Stomach (tissue), 9 donors: ENCODE data around the gene CCDC178. TPM values are rescaled to one million over a fixed set of nuclear protein-coding genes. Genes with fewer than 3 reads are reported as not detected.

Source experiments
- DNase-seq, 2 donors: peaks; one replicate each; pipeline versions ENCODE4 v3.0.0 to v3.0.0-alpha.2; 2013 to 2019
- H3K27ac ChIP-seq, 5 donors: fragments of 200-600 bp in 4 of 5; sonication (generic) in 4 of 5; one replicate each; pipeline ENCODE4 v1.5.1; 2013 to 2019; ENCODE audit warnings: mild to moderate bottlenecking in 1 of 5, moderate library complexity in 1 of 5
- H3K27me3 ChIP-seq, 3 donors: fragments of 200-600 bp; sonication (generic); one replicate each; pipeline ENCODE4 v1.5.1; 2017 to 2019; ENCODE audit warnings: mixed run types in 1 of 3
- H3K36me3 ChIP-seq, 4 donors: fragments of 200-600 bp; sonication (generic); 1 replicate in 3 of 4; 2 replicates in 1 of 4; pipeline ENCODE4 v1.5.1; 2016 to 2019
- H3K4me1 ChIP-seq, 4 donors: fragments of 200-600 bp; sonication (generic); one replicate each; pipeline ENCODE4 v1.5.1; 2016 to 2019
- H3K4me3 ChIP-seq, 4 donors: fragments of 200-600 bp; sonication (generic) in 3 of 4; one replicate each; pipeline ENCODE4 v1.5.1; 2016 to 2019; ENCODE audit warnings: mild to moderate bottlenecking in 1 of 4
- H3K9me3 ChIP-seq, 4 donors: fragments of 200-600 bp; sonication (generic); one replicate each; pipeline ENCODE4 v1.5.1; 2016 to 2019
- EP300 ChIP-seq: sonication (generic); formaldehyde crosslinking; IDR thresholded peaks from one replicate; pipeline ENCODE4 v1.6.1; 2017; ENCODE audit warnings: antibody characterized with exemption
- POLR2A ChIP-seq, 4 donors: fragments of 450-650 bp; IDR thresholded peaks; one replicate each; pipeline ENCODE4 v1.6.1; 2016; ENCODE audit warnings: antibody characterized with exemption in 4 of 4, control low read depth in 2 of 4, mild to moderate bottlenecking in 1 of 4, moderate library complexity in 1 of 4
- POLR2AphosphoS5 ChIP-seq, 3 donors: sonication (generic); formaldehyde crosslinking; IDR thresholded peaks; one replicate each; pipeline ENCODE4 v1.6.1; 2016; ENCODE audit warnings: antibody characterized with exemption in 3 of 3
- WGBS, 5 donors: extraction: QIAGEN DNeasy Blood & Tissue Kit in 3 of 5; methylation state at CpG; one replicate each; pipeline versions ENCODE4 v1.1.5 to v1.1.7; 2013 to 2018; 5-methylcytosine and 5-hydroxymethylcytosine counted together
- intact Hi-C: fragments of 100-400 bp; cut with DNase I; formaldehyde crosslinking; loops from one replicate; pipeline ENCODE4 v1.15.1; 2023; ENCODE audit warnings: low total_unique reads
- polyA plus RNA-seq, 3 donors: library from polyadenylated mRNA; stranded (reverse); fragments of 200-250 nt; gene quantifications; one replicate each; pipeline ENCODE4 v1.2.3, GENCODE V29; 2013
- total RNA-seq, 5 donors: library from RNA; depleted of rRNA; stranded (reverse); fragments of >200 nt; gene quantifications; one replicate each; pipeline versions ENCODE4 v1.1.0 to v1.2.3, GENCODE V29; 2014 to 2016
- TF ChIP-seq, protein P1 (sequence below), 7 experiments: fragments of 450-650 bp in 4 of 7; fragments of 200-600 bp in 3 of 7; sonication (generic) in 3 of 7; IDR thresholded peaks; one replicate each; pipeline ENCODE4 v1.5.1; 2016 to 2019; ENCODE audit warnings: antibody characterized with exemption in 7 of 7, control low read depth in 2 of 7, mild to moderate bottlenecking in 1 of 7
- donor health status: healthy with polysubstance abuse.
- donor health status: Bipolar disorder and iron deficiency.
- donor health status: healthy.

Gene CCDC178
- total and polyA plus RNA-seq, 8 donors, result 0.38 to 24.5 (median 1.8) TPM; not detected in 4

DNA sequence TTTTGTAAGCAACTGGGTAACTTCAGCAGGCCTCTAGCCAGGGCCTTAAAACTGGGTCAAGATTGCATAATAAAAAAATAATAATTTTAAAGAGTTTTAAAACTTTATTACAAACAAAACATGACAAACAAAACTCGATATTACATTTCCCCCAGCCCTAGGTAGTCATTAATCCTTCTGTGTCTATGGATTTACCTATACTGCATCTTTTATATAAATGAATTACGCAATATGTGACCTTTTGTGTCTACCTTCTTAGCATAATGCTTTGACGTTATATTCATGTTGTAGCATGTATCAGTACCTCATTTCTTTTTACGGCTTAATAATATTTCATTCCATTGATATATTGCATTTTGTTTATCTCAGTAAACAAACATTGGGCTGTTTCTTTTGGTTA is 113.5 kb downstream of the CCDC178 start:
- WGBS, 5 donors, result 76 to 84% (median 78%) methylated on average over 4 of the region's 4 CpGs
- intact Hi-C loops, result no loop called here
- Histone ChIP-seq H3K27me3 (no peaks in the 10 kb centered on the region), H3K4me1 (no peaks in the 10 kb centered on the region), H3K9me3 (no peaks in the 10 kb centered on the region), H3K4me3 (no peak overlapping the region), H3K27ac (no peak overlapping the region), H3K36me3 (no peaks in the 10 kb centered on the region)
- TF ChIP-seq POLR2A (IDR thresholded peaks at IDR 0.05) (no peak), POLR2AphosphoS5 (IDR thresholded peaks at IDR 0.05) (no peak), EP300 (no peak)
- TF ChIP-seq, protein P1, sequence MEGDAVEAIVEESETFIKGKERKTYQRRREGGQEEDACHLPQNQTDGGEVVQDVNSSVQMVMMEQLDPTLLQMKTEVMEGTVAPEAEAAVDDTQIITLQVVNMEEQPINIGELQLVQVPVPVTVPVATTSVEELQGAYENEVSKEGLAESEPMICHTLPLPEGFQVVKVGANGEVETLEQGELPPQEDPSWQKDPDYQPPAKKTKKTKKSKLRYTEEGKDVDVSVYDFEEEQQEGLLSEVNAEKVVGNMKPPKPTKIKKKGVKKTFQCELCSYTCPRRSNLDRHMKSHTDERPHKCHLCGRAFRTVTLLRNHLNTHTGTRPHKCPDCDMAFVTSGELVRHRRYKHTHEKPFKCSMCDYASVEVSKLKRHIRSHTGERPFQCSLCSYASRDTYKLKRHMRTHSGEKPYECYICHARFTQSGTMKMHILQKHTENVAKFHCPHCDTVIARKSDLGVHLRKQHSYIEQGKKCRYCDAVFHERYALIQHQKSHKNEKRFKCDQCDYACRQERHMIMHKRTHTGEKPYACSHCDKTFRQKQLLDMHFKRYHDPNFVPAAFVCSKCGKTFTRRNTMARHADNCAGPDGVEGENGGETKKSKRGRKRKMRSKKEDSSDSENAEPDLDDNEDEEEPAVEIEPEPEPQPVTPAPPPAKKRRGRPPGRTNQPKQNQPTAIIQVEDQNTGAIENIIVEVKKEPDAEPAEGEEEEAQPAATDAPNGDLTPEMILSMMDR (IDR thresholded peaks at IDR 0.05), result no peak
- DNase-seq, result no peak

GRCh38 chr18:33317640-33318039 is 122.9 kb downstream of the CCDC178 start:
- intact Hi-C loops, result no loop called here
- TF ChIP-seq POLR2AphosphoS5 (IDR thresholded peaks at IDR 0.05) (no peak), POLR2A (IDR thresholded peaks at IDR 0.05) (no peak), EP300 (no peak)
- TF ChIP-seq, protein P1 (IDR thresholded peaks at IDR 0.05), result no peak
- peaks cover 0 to 23% (median 10%) of the 10 kb centered on the region in 4 donors for H3K9me3 ChIP-seq
- H3K4me1 ChIP-seq, result no peaks in the 10 kb centered on the region
- no peak for DNase-seq
- H3K36me3 ChIP-seq, result no peaks in the 10 kb centered on the region
- H3K27me3 ChIP-seq, result no peaks in the 10 kb centered on the region
- no peak overlapping the region for H3K4me3 ChIP-seq
- no peak overlapping the region for H3K27ac ChIP-seq
- WGBS, 5 donors, result 57 to 83% (median 72%) methylated on average over 2 of the region's 2 CpGs

- Histone ChIP-seq H3K4me1 (no peaks in the 10 kb centered on the region), H3K36me3 (no peaks in the 10 kb centered on the region), H3K27me3 (no peaks in the 10 kb centered on the region), H3K4me3 (no peak overlapping the region), H3K27ac (no peak overlapping the region), H3K9me3 (peaks cover 0 to 23% (median 10%) of the 10 kb centered on the region in 4 donors)
- TF ChIP-seq, protein P1 (IDR thresholded peaks at IDR 0.05), result no peak
- TF ChIP-seq EP300 (no peak), POLR2A (IDR thresholded peaks at IDR 0.05) (no peak), POLR2AphosphoS5 (IDR thresholded peaks at IDR 0.05) (no peak)
- 92 to 98% (median 95%) methylated on average over 18 to 33 of the region's 33 CpGs for WGBS, 5 donors
- no peak for DNase-seq
- intact Hi-C loops, result no loop called here
These were observed 124.4 kb downstream of the CCDC178 start for GRCh38 chr18:33316146-33316587.

- no peak overlapping the region for H3K4me3 ChIP-seq
- H3K4me1 ChIP-seq, result no peaks in the 10 kb centered on the region
- H3K27ac ChIP-seq, result no peak overlapping the region
- no peaks in the 10 kb centered on the region for H3K27me3 ChIP-seq
- intact Hi-C loops, result no loop called here
- no peaks in the 10 kb centered on the region for H3K36me3 ChIP-seq
- DNase-seq, result no peak
- peaks cover 0 to 7% (median 3%) of the 10 kb centered on the region in 4 donors for H3K9me3 ChIP-seq
- 38 to 75% (median 74%) methylated on average over 1 of the region's 1 CpG for WGBS, 5 donors
- TF ChIP-seq, protein P1 (IDR thresholded peaks at IDR 0.05), result no peak
- TF ChIP-seq EP300, result no peak
- no peak for TF ChIP-seq POLR2AphosphoS5 (IDR thresholded peaks at IDR 0.05)
- TF ChIP-seq POLR2A (IDR thresholded peaks at IDR 0.05), result no peak
These were observed 133.0 kb downstream of the CCDC178 start for GRCh38 chr18:33307520-33307919.
